22Rv1 (cell line): ENCODE data around the gene SH2D5.

Experiments
- CTCF ChIP-seq: fragments of 450-650 bp; IDR thresholded peaks from 2 replicates; pipeline ENCODE4 v1.5.1; 2017; ENCODE audit warnings: mild to moderate bottlenecking
- ZFX ChIP-seq: fragments of 450-650 bp; IDR thresholded peaks from 2 replicates; pipeline ENCODE4 v1.6.1; 2017; ENCODE audit warnings: antibody characterized with exemption, borderline replicate concordance

- TF ChIP-seq CTCF (no peak), ZFX (no peak)
Measured at GRCh38 chr1:20703124-20703756, 29.3 kb downstream of the SH2D5 start.
